Tibial nerve (tissue), 4 donors: ENCODE measurements around the gene ZNF789. TPM values are rescaled to one million over a fixed set of nuclear protein-coding genes. Genes with fewer than 3 reads are reported as not detected.
A peak's percentile ranks its signal among the peaks of the same experiment; 100 is the strongest.

ENCODE experiments used
- DNase-seq, 2 donors: peaks; one replicate each; pipeline ENCODE4 v3.0.0-alpha.2; 2019; ENCODE audit warnings: low spot score in 2 of 2
- H3K27ac ChIP-seq, 4 donors: fragments of 200-600 bp; sonication (generic) in 3 of 4; one replicate each; pipeline ENCODE4 v1.5.1; 2017 to 2019; ENCODE audit warnings: mild to moderate bottlenecking in 1 of 4
- H3K27me3 ChIP-seq, 2 donors: fragments of 200-600 bp; sonication (generic) in 1 of 2; one replicate each; pipeline versions ENCODE4 v1.5.1 to v1.6.0; 2017 to 2019
- H3K36me3 ChIP-seq, 3 donors: fragments of 200-600 bp; sonication (generic); one replicate each; pipeline ENCODE4 v1.5.1; 2018 to 2019
- H3K4me1 ChIP-seq, 4 donors: fragments of 200-600 bp; sonication (generic) in 3 of 4; one replicate each; pipeline ENCODE4 v1.5.1; 2017 to 2019
- H3K4me3 ChIP-seq, 4 donors: fragments of 200-600 bp; sonication (generic) in 3 of 4; one replicate each; pipeline ENCODE4 v1.5.1; 2017 to 2019; ENCODE audit warnings: mild to moderate bottlenecking in 1 of 4, moderate library complexity in 1 of 4
- H3K9me3 ChIP-seq, 4 donors: fragments of 200-600 bp; sonication (generic) in 3 of 4; one replicate each; pipeline ENCODE4 v1.5.1; 2017 to 2019
- EP300 ChIP-seq, 2 donors: sonication (generic); formaldehyde crosslinking; IDR thresholded peaks; one replicate each; pipeline ENCODE4 v1.6.1; 2017; ENCODE audit warnings: antibody characterized with exemption in 2 of 2, mild to moderate bottlenecking in 1 of 2
- POLR2A ChIP-seq, 2 donors: fragments of 450-650 bp; IDR thresholded peaks; one replicate each; pipeline ENCODE4 v1.6.1; 2017; ENCODE audit warnings: antibody characterized with exemption in 2 of 2, mild to moderate bottlenecking in 2 of 2, moderate library complexity in 2 of 2
- WGBS, 2 donors: methylation state at CpG; one replicate each; pipeline ENCODE4 v1.1.5; 2018; 5-methylcytosine and 5-hydroxymethylcytosine counted together
- total RNA-seq, 4 donors: library from RNA; depleted of rRNA; stranded (reverse); fragments of >200 nt; gene quantifications; one replicate each; pipeline ENCODE4 v1.1.0, GENCODE V29; 2016
- TF ChIP-seq, protein P1 (sequence below), 5 experiments: fragments of 200-600 bp in 3 of 5; fragments of 450-650 bp in 2 of 5; sonication (generic) in 3 of 5; IDR thresholded peaks; one replicate each; pipeline ENCODE4 v1.5.1; 2016 to 2019; ENCODE audit warnings: antibody characterized with exemption in 5 of 5, mild to moderate bottlenecking in 3 of 5, moderate library complexity in 2 of 5

ZNF789 gene
- total RNA-seq, 4 donors from 2014 or later = 7.4 to 16.5 (median 12.1) TPM

DNA sequence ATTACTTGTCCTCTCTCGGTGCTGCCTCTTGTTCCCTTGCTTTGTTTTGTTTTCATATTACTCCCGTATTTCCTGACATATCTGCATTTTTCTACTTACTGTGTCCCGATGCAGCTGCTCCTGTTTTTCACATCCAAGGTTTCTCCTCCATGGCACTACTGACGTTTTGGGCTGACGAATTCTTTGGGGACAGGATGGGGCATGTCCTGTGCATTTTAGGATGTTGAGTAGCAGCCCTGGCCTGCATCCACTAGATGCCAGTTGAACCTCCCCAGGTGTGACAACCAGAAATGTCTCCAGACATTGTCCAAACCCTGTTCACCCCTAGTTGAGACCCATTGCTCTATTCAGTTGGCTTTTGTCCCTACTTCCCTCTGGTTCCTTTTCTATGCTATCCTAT is 12.4 kb downstream of the ZNF789 start:
- no peaks in the 10 kb centered on the region for H3K27me3 ChIP-seq
- H3K9me3 ChIP-seq = no peaks in the 10 kb centered on the region
- H3K27ac ChIP-seq = no peak overlapping the region
- WGBS, 2 donors = 85 to 87% methylated on average over 5 of the region's 5 CpGs
- no peak overlapping the region for H3K4me3 ChIP-seq
- peaks cover 0 to 71% (median 0%) of the 10 kb centered on the region in 3 donors for H3K36me3 ChIP-seq
- H3K4me1 ChIP-seq = no peaks in the 10 kb centered on the region
- TF ChIP-seq EP300 (IDR thresholded peaks at IDR 0.05) (no peak), POLR2A (IDR thresholded peaks at IDR 0.05) (no peak)
- TF ChIP-seq, protein P1, sequence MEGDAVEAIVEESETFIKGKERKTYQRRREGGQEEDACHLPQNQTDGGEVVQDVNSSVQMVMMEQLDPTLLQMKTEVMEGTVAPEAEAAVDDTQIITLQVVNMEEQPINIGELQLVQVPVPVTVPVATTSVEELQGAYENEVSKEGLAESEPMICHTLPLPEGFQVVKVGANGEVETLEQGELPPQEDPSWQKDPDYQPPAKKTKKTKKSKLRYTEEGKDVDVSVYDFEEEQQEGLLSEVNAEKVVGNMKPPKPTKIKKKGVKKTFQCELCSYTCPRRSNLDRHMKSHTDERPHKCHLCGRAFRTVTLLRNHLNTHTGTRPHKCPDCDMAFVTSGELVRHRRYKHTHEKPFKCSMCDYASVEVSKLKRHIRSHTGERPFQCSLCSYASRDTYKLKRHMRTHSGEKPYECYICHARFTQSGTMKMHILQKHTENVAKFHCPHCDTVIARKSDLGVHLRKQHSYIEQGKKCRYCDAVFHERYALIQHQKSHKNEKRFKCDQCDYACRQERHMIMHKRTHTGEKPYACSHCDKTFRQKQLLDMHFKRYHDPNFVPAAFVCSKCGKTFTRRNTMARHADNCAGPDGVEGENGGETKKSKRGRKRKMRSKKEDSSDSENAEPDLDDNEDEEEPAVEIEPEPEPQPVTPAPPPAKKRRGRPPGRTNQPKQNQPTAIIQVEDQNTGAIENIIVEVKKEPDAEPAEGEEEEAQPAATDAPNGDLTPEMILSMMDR (IDR thresholded peaks at IDR 0.05) = no peak
- DNase-seq = no peak

DNA sequence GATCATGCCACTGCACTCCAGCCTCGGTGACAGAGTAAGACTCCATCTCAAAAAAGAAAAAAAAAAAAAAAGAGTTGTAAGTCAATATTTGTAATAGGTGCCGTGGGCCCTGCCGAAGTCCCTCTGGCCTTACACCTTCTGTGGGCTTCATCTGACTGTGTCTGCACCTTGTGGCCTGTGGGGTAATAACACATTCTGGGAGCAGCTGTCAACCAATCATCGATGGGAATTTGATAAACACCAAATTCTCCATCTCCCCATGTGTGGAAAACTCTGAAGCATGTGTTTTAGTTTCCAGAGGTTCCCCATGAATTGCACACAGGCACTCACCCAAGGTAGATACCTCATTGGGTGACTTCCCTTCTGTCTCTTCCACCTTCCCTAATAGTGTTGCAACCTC is 16.5 kb downstream of the ZNF789 start:
- WGBS, 2 donors = 87 to 93% methylated on average over 4 of the region's 4 CpGs

DNA sequence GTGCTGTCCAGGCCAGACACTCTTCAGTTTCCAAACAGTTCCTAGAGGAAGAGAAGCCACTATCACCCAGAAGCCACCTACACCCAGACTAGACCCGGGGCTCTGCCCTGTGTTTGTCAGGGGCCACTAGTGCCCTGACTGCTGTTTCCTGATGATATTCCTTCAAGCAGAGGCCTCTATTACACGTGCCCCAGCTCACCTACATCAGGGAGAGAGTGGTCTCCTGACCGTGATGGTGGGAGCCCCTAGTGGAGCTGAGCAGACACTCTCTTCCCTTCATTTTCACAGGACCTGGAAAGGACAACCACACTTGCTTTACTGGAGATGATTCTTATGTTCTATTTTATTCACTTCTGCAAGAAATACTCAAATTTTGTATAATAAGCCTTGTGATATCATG is 18.2 kb downstream of the ZNF789 start:
- Histone ChIP-seq H3K36me3 (peaks cover 9 to 97% (median 14%) of the 10 kb centered on the region in 3 donors), H3K27me3 (no peaks in the 10 kb centered on the region), H3K27ac (no peak overlapping the region), H3K4me3 (no peak overlapping the region), H3K9me3 (peaks cover 0 to 42% (median 9%) of the 10 kb centered on the region in 4 donors), H3K4me1 (no peaks in the 10 kb centered on the region)
- DNase-seq = no peak
- no peak for TF ChIP-seq EP300 (IDR thresholded peaks at IDR 0.05)
- TF ChIP-seq POLR2A (IDR thresholded peaks at IDR 0.05) = no peak
- TF ChIP-seq, protein P1 (IDR thresholded peaks at IDR 0.05) = no peak
- WGBS, 2 donors = 53 to 54% methylated on average over 3 of the region's 3 CpGs

More for the DNA sequence above, 16.5 kb downstream of the ZNF789 start:
- Histone ChIP-seq H3K9me3 (peaks cover 0 to 32% (median 8%) of the 10 kb centered on the region in 4 donors), H3K27ac (no peak overlapping the region), H3K4me1 (no peaks in the 10 kb centered on the region), H3K4me3 (no peak overlapping the region), H3K36me3 (peaks cover 8 to 97% (median 9%) of the 10 kb centered on the region in 3 donors), H3K27me3 (no peaks in the 10 kb centered on the region)
- no peak for DNase-seq
- TF ChIP-seq EP300 (IDR thresholded peaks at IDR 0.05) (no peak), POLR2A (IDR thresholded peaks at IDR 0.05) (no peak)
- TF ChIP-seq, protein P1 (IDR thresholded peaks at IDR 0.05) = no peak

DNA sequence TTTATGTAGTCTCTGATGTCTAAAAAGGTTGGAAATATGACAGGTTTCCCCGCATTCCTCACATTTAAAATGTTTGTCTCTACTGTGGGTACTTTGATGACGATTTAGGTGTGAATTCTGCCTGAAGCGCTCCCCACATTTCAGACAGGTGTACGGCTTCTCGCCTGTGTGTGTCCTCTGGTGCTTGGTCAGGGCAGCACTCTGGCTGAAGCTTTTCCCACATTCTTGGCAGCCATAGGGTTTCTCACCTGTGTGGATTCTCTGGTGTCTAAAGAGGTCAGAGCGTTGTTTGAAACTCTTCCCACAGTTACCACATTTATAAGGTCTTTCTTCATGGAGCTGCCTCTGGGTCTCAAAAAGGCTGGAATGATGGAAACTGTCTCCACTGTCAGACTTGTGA is 21.1 kb downstream of the ZNF789 start:
- H3K4me3 ChIP-seq = no peak overlapping the region
- no peak overlapping the region for H3K27ac ChIP-seq
- WGBS, 2 donors = 96 to 98% methylated on average over 6 of the region's 6 CpGs
- H3K9me3 ChIP-seq = peaks cover 0 to 42% (median 9%) of the 10 kb centered on the region in 4 donors
- peaks cover 0 to 17% (median 16%) of the 10 kb centered on the region in 4 donors for H3K4me1 ChIP-seq
- TF ChIP-seq EP300 (IDR thresholded peaks at IDR 0.05) (no peak), POLR2A (IDR thresholded peaks at IDR 0.05) (no peak)
- TF ChIP-seq, protein P1 (IDR thresholded peaks at IDR 0.05) = no peak
- DNase-seq = no peak
- H3K27me3 ChIP-seq = no peaks in the 10 kb centered on the region
- H3K36me3 ChIP-seq = peaks cover 9 to 97% (median 21%) of the 10 kb centered on the region in 3 donors

DNA sequence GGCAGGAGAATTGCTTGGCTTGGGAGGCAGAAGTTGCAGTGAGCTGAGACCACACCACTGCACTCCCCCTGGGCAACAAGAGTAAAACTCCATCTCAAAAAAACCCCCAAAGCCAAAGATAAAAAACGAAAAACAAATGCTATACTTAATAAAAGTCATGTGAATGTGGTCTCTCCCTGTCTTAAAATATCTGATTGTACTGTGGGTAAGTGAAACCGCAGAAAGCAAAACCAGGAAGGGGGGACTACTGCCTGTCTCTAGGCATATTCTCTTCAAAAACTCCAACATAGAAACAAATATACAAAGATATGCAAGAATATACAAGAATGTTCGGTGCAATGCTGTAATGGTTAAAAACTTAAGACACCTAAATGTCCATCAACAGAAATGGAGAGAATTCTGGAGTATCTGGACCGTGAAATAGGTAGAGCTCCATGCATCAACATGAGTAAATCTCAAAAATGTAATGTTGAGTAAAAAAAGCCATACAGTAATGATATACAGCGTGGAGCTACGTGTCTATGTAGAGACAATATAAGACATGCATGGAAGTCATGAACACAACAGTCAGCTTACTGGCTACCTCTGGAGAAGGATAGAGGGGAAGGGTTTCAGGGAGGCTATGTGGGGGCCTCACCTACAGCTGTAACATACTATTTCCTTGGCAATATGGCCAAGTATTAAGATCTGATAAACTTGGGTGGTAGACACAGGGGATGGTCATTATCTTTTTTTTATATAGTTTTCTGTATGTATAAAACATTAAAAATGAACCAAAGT is 25.3 kb downstream of the ZNF789 start:
- TF ChIP-seq EP300 (IDR thresholded peaks at IDR 0.05) (no peak), POLR2A (IDR thresholded peaks at IDR 0.05) (no peak)
- TF ChIP-seq, protein P1 (IDR thresholded peaks at IDR 0.05) = no peak
- DNase-seq = no peak
- H3K4me1 ChIP-seq = peaks cover 0 to 31% (median 24%) of the 10 kb centered on the region in 4 donors
- no peak overlapping the region for H3K27ac ChIP-seq
- peak overlapping the region in 3 of 4 donors; percentile 82 to 87 (median 85) for H3K4me3 ChIP-seq
- H3K9me3 ChIP-seq = peaks cover 0 to 23% (median 9%) of the 10 kb centered on the region in 4 donors
- no peaks in the 10 kb centered on the region for H3K27me3 ChIP-seq
- WGBS, 2 donors = 82 to 86% methylated on average over 6 of the region's 6 CpGs
- H3K36me3 ChIP-seq = peaks cover 9 to 57% (median 21%) of the 10 kb centered on the region in 3 donors
